Large intestine (tissue), 3 donors: ENCODE measurements around the gene GGA2. TPM values are rescaled to one million over a fixed set of nuclear protein-coding genes. Genes with fewer than 3 reads are reported as not detected.
A peak's percentile ranks its signal among the peaks of the same experiment; 100 is the strongest.
"Not testable (repeated sequence)": the region's sequence is repeated elsewhere in the genome, so short reads cannot be mapped to it uniquely, and the experiment has no call there.

Source experiments
- DNase-seq, 2 donors: peaks; one replicate each; pipeline versions ENCODE4 v3.0.0 to v3.0.0-alpha.2; 2013
- H3K27ac ChIP-seq: one replicate; pipeline ENCODE4 v1.5.1; 2013; ENCODE audit warnings: low read length
- H3K27me3 ChIP-seq: 2 replicates; pipeline ENCODE4 v1.6.1; 2013; ENCODE audit warnings: low read length; ENCODE audit not compliant: control insufficient read depth, insufficient read depth
- H3K36me3 ChIP-seq: 2 replicates; pipeline ENCODE4 v1.6.1; 2013; ENCODE audit warnings: low read length; ENCODE audit not compliant: control insufficient read depth, insufficient read depth
- H3K4me1 ChIP-seq: one replicate; pipeline ENCODE4 v1.6.1; 2013; ENCODE audit warnings: low read length; ENCODE audit not compliant: control insufficient read depth, insufficient read depth
- H3K4me3 ChIP-seq: one replicate; pipeline ENCODE4 v1.5.1; 2013; ENCODE audit warnings: low read length
- H3K9me3 ChIP-seq: one replicate; pipeline ENCODE4 v1.6.1; 2013; ENCODE audit warnings: mild to moderate bottlenecking, low read depth, low read length, moderate library complexity; ENCODE audit not compliant: control insufficient read depth
- whole genome bisulfite sequencing: methylation state at CpG from one replicate; pipeline ENCODE4 v1.1.5; 2013; ENCODE audit warnings: low lambda C conversion rate; ENCODE audit not compliant: insufficient coverage; 5-methylcytosine and 5-hydroxymethylcytosine counted together
- polyA plus RNA-seq: library from polyadenylated mRNA; unstranded; fragments of 120-200 nt; gene quantifications from one replicate; pipeline ENCODE4 v1.2.1, GENCODE V29; 2013

GGA2 gene
- polyA plus RNA-seq, 1 donor = 88.5 TPM

GRCh38 chr16:23514381-23515152, 4.3 kb upstream of the GGA2 start:
- 100% methylated on average over 1 of the region's 7 CpGs for WGBS
- Histone ChIP-seq H3K4me1 (no peaks in the 10 kb centered on the region), H3K27ac (no peak overlapping the region), H3K4me3 (no peak overlapping the region), H3K36me3 (peaks cover 9% of the 10 kb centered on the region), H3K9me3 (no peaks in the 10 kb centered on the region), H3K27me3 (no peaks in the 10 kb centered on the region)
- no peak for DNase-seq

- no peak overlapping the region for H3K27ac ChIP-seq
- H3K9me3 ChIP-seq = no peaks in the 10 kb centered on the region
- H3K4me3 ChIP-seq = no peak overlapping the region
- H3K27me3 ChIP-seq = no peaks in the 10 kb centered on the region
- no peak for DNase-seq
- peaks cover 3% of the 10 kb centered on the region for H3K36me3 ChIP-seq
- no peaks in the 10 kb centered on the region for H3K4me1 ChIP-seq
- no CpG with 5 or more reads among the region's 4 CpGs for WGBS
Observed at GRCh38 chr16:23512168-23512695, 1.9 kb upstream of the GGA2 start.

GRCh38 chr16:23511731-23512130, 1.4 kb upstream of the GGA2 start:
- no peaks in the 10 kb centered on the region for H3K4me1 ChIP-seq
- H3K27me3 ChIP-seq = no peaks in the 10 kb centered on the region
- DNase-seq = no peak
- WGBS = 100% methylated on average over 1 of the region's 7 CpGs
- no peaks in the 10 kb centered on the region for H3K9me3 ChIP-seq
- H3K36me3 ChIP-seq = peaks cover 3% of the 10 kb centered on the region
- H3K27ac ChIP-seq = no peak overlapping the region
- H3K4me3 ChIP-seq = no peak overlapping the region

GRCh38 chr16:23510915-23511270, 599 bp upstream of the GGA2 start:
- not testable (repeated sequence) for H3K27ac ChIP-seq, H3K27me3 ChIP-seq, H3K36me3 ChIP-seq, DNase-seq, H3K9me3 ChIP-seq, H3K4me1 ChIP-seq
- peak overlapping the region; percentile 49 for H3K4me3 ChIP-seq
- no CpG with 5 or more reads among the region's 10 CpGs for WGBS

GRCh38 chr16:23509782-23510163, 521 bp downstream of the GGA2 start:
- Histone ChIP-seq H3K27ac (no peak overlapping the region), H3K36me3 (peaks cover 7% of the 10 kb centered on the region), H3K4me1 (no peaks in the 10 kb centered on the region), H3K9me3 (no peaks in the 10 kb centered on the region), H3K27me3 (no peaks in the 10 kb centered on the region), H3K4me3 (peak overlapping the region; percentile 59)
- no CpG with 5 or more reads among the region's 17 CpGs for WGBS
- peak in 1 of 2 donors; percentile 48 for DNase-seq

GRCh38 chr16:23509441-23509754, 896 bp downstream of the GGA2 start:
- Histone ChIP-seq H3K4me1 (no peaks in the 10 kb centered on the region), H3K27me3 (no peaks in the 10 kb centered on the region)
- no CpG with 5 or more reads among the region's 5 CpGs for WGBS

GRCh38 chr16:23508589-23509440, 1.5 kb downstream of the GGA2 start:
- Histone ChIP-seq H3K36me3 (peaks cover 4% of the 10 kb centered on the region), H3K9me3 (no peaks in the 10 kb centered on the region), H3K27ac (no peak overlapping the region), H3K4me1 (no peaks in the 10 kb centered on the region), H3K4me3 (peak overlapping the region; percentile 59), H3K27me3 (no peaks in the 10 kb centered on the region)
- WGBS = 40% methylated on average over 4 of the region's 28 CpGs
- peak in 1 of 2 donors; percentile 47 for DNase-seq

More at GRCh38 chr16:23509441-23509754, 896 bp downstream of the GGA2 start:
- H3K4me3 ChIP-seq = peak overlapping the region; percentile 59
- DNase-seq = no peak
- H3K9me3 ChIP-seq = no peaks in the 10 kb centered on the region
- H3K27ac ChIP-seq = no peak overlapping the region
- H3K36me3 ChIP-seq = peaks cover 4% of the 10 kb centered on the region

GRCh38 chr16:23506606-23506994, 3.7 kb downstream of the GGA2 start:
- no peaks in the 10 kb centered on the region for H3K4me1 ChIP-seq
- H3K27me3 ChIP-seq = no peaks in the 10 kb centered on the region
- peaks cover 13% of the 10 kb centered on the region for H3K36me3 ChIP-seq
- H3K4me3 ChIP-seq = no peak overlapping the region
- H3K27ac ChIP-seq = no peak overlapping the region
- no peaks in the 10 kb centered on the region for H3K9me3 ChIP-seq
- no CpG with 5 or more reads among the region's 8 CpGs for WGBS
- DNase-seq = no peak

GRCh38 chr16:23505671-23506605, 4.4 kb downstream of the GGA2 start:
- Histone ChIP-seq H3K4me3 (no peak overlapping the region), H3K27me3 (no peaks in the 10 kb centered on the region), H3K27ac (no peak overlapping the region), H3K9me3 (no peaks in the 10 kb centered on the region), H3K4me1 (no peaks in the 10 kb centered on the region), H3K36me3 (peaks cover 15% of the 10 kb centered on the region)
- 50% methylated on average over 1 of the region's 7 CpGs for WGBS
- DNase-seq = no peak

GRCh38 chr16:23505180-23505665, 5.1 kb downstream of the GGA2 start:
- Histone ChIP-seq H3K9me3 (no peaks in the 10 kb centered on the region), H3K36me3 (peaks cover 15% of the 10 kb centered on the region), H3K4me1 (peaks cover 5% of the 10 kb centered on the region), H3K27ac (no peak overlapping the region), H3K4me3 (no peak overlapping the region), H3K27me3 (no peaks in the 10 kb centered on the region)
- DNase-seq = no peak
- WGBS = no CpG with 5 or more reads among the region's 9 CpGs
